Body of pancreas (tissue), 4 donors: ENCODE data around the gene TTC27. TPM values are rescaled to one million over a fixed set of nuclear protein-coding genes. Genes with fewer than 3 reads are reported as not detected.

Experiments
- ATAC-seq: fragments of 150-250 bp; one replicate; pipeline ENCODE4 v1.9.1; 2016
- DNase-seq, 4 donors: peaks; one replicate each; pipeline ENCODE4 v3.0.0-alpha.2; 2019
- H3K27ac ChIP-seq, 4 donors: fragments of 200-600 bp; sonication (generic); 1 replicate in 3 of 4; 2 replicates in 1 of 4; pipeline versions ENCODE4 v1.5.1 to v1.6.1; 2016 to 2019; ENCODE audit warnings: mild to moderate bottlenecking in 1 of 4, mixed read lengths in 1 of 4, moderate library complexity in 1 of 4
- H3K27me3 ChIP-seq, 2 donors: fragments of 200-600 bp; sonication (generic); one replicate each; pipeline ENCODE4 v1.6.0; 2016; ENCODE audit warnings: mild to moderate bottlenecking in 1 of 2
- H3K36me3 ChIP-seq, 2 donors: fragments of 200-600 bp; sonication (generic); replicated peaks in 1 of 2; 2 replicates each; pipeline ENCODE4 v1.5.1; 2016; ENCODE audit warnings: low read depth in 2 of 2; ENCODE audit not compliant: insufficient read depth in 1 of 2
- H3K4me1 ChIP-seq: fragments of 200-600 bp; sonication (generic); one replicate; pipeline ENCODE4 v1.6.0; 2016
- H3K4me3 ChIP-seq, 2 donors: fragments of 200-600 bp; sonication (generic); 1 replicate in 1 of 2; 2 replicates in 1 of 2; pipeline ENCODE4 v1.5.1; 2016 to 2019
- H3K9me3 ChIP-seq, 3 donors: fragments of 200-600 bp; sonication (generic); 1 replicate in 2 of 3; 2 replicates in 1 of 3; pipeline ENCODE4 v1.5.1; 2016
- CTCF ChIP-seq, 7 experiments: fragments of 450-650 bp in 4 of 7; fragments of 200-600 bp in 3 of 7; sonication (generic) in 3 of 7; IDR thresholded peaks; one replicate each; pipeline ENCODE4 v1.5.1; 2016 to 2019; ENCODE audit warnings: antibody characterized with exemption in 7 of 7
- POLR2A ChIP-seq, 3 donors: fragments of 450-650 bp; IDR thresholded peaks; one replicate each; pipeline ENCODE4 v1.6.1; 2016; ENCODE audit warnings: antibody characterized with exemption in 3 of 3, mild to moderate bottlenecking in 2 of 3
- WGBS, 2 donors: methylation state at CpG; one replicate each; pipeline ENCODE4 v1.1.5; 2017; 5-methylcytosine and 5-hydroxymethylcytosine counted together
- intact Hi-C: fragments of 100-400 bp; cut with DNase I; formaldehyde crosslinking; loops from one replicate; pipeline ENCODE4 v1.15.1; 2023
- total RNA-seq, 2 donors: library from RNA; depleted of rRNA; stranded (reverse); fragments of >200 nt; gene quantifications; one replicate each; pipeline ENCODE4 v1.1.0, GENCODE V29; 2016

TTC27 gene
- total RNA-seq, 2 donors from 2014 or later: 5.6 to 9.3 TPM

GRCh38 chr2:32802877-32803276 lies 175.0 kb downstream of the TTC27 start:
- H3K4me1 ChIP-seq: no peaks in the 10 kb centered on the region
- DNase-seq (no peak), ATAC-seq (no peak)
- no peaks in the 10 kb centered on the region for H3K36me3 ChIP-seq
- no peaks in the 10 kb centered on the region for H3K27me3 ChIP-seq
- WGBS, 2 donors: 95 to 97% methylated on average over 4 of the region's 4 CpGs
- H3K27ac ChIP-seq: no peak overlapping the region
- H3K4me3 ChIP-seq: no peak overlapping the region
- H3K9me3 ChIP-seq: no peaks in the 10 kb centered on the region
- intact Hi-C loops: no loop called here
- TF ChIP-seq CTCF (IDR thresholded peaks at IDR 0.05) (no peak), POLR2A (IDR thresholded peaks at IDR 0.05) (no peak)

- Histone ChIP-seq H3K27ac (no peak overlapping the region), H3K9me3 (no peaks in the 10 kb centered on the region), H3K4me3 (no peak overlapping the region), H3K27me3 (no peaks in the 10 kb centered on the region), H3K4me1 (no peaks in the 10 kb centered on the region), H3K36me3 (no peaks in the 10 kb centered on the region)
- TF ChIP-seq CTCF (IDR thresholded peaks at IDR 0.05) (no peak), POLR2A (IDR thresholded peaks at IDR 0.05) (no peak)
- 79% methylated on average over 2 of the region's 2 CpGs for WGBS, 2 donors
- intact Hi-C loops: no loop called here
- ATAC-seq (no peak), DNase-seq (no peak)
These were observed 176.4 kb downstream of the TTC27 start for GRCh38 chr2:32804205-32804604.

- Histone ChIP-seq H3K9me3 (no peaks in the 10 kb centered on the region), H3K4me3 (no peak overlapping the region), H3K36me3 (no peaks in the 10 kb centered on the region), H3K27me3 (no peaks in the 10 kb centered on the region), H3K27ac (no peak overlapping the region), H3K4me1 (no peaks in the 10 kb centered on the region)
- DNase-seq (no peak), ATAC-seq (no peak)
- 64 to 65% methylated on average over 4 of the region's 4 CpGs for WGBS, 2 donors
- TF ChIP-seq CTCF (IDR thresholded peaks at IDR 0.05): no peak
- TF ChIP-seq POLR2A (IDR thresholded peaks at IDR 0.05): no peak
- intact Hi-C loops: no loop called here
These were observed 177.6 kb downstream of the TTC27 start for GRCh38 chr2:32805104-32806095.

- ATAC-seq (no peak), DNase-seq (no peak)
- no peaks in the 10 kb centered on the region for H3K36me3 ChIP-seq
- TF ChIP-seq POLR2A (IDR thresholded peaks at IDR 0.05) (no peak), CTCF (IDR thresholded peaks at IDR 0.05) (no peak)
- no peaks in the 10 kb centered on the region for H3K9me3 ChIP-seq
- intact Hi-C loops: no loop called here
- 44 to 63% methylated on average over 1 of the region's 1 CpG for WGBS, 2 donors
- H3K27me3 ChIP-seq: no peaks in the 10 kb centered on the region
- no peak overlapping the region for H3K4me3 ChIP-seq
- H3K27ac ChIP-seq: no peak overlapping the region
- H3K4me1 ChIP-seq: no peaks in the 10 kb centered on the region
These were observed 179.0 kb downstream of the TTC27 start for GRCh38 chr2:32806857-32807256.
